ENCODE measurements around the gene COL21A1.

DNA sequence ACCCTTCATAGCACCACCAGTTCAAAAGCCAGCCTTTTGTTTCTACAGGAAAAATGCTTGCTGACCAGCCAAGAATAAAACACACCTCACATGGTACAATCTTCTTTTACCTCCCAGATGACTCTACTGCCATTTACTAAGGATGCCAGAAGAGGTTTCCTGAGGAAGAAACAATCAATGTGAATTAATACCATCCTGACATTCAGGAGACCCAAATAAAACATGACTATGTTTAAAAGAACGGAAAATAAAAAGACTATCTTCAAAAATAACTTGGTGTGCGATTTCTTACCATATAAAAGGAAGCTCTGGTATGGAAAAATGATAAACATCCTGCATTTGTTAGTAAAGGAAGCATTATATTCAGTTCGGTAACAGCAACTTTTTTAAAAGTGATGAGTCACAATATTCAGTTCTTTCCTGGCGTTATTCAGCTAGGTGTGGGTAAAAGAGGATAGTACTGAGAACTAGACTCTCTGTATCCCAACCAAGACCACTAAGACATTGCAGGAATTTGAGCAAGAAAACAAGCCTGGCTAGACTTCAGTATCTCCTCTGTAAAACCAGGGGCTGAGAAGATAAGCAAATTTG lies 16.3 kb downstream of the COL21A1 start:
- TF ChIP-seq CTCF (IDR thresholded peaks at IDR 0.05; ENCODE audit: low read depth, low read length) (no peak), EZH2phosphoT487 (IDR thresholded peaks at IDR 0.05; ENCODE audit: low read depth) (no peak)

Data from OCI-LY3 (cell line).